Measurements from ENCODE around the gene ITPR3. TPM values are rescaled to one million over a fixed set of nuclear protein-coding genes. Genes with fewer than 3 reads are reported as not detected.
A peak's percentile ranks its signal among the peaks of the same experiment; 100 is the strongest.

The ITPR3 gene
- total and polyA plus RNA-seq, 4 donors = 36.7 to 89.5 (median 44.4) TPM

DNA sequence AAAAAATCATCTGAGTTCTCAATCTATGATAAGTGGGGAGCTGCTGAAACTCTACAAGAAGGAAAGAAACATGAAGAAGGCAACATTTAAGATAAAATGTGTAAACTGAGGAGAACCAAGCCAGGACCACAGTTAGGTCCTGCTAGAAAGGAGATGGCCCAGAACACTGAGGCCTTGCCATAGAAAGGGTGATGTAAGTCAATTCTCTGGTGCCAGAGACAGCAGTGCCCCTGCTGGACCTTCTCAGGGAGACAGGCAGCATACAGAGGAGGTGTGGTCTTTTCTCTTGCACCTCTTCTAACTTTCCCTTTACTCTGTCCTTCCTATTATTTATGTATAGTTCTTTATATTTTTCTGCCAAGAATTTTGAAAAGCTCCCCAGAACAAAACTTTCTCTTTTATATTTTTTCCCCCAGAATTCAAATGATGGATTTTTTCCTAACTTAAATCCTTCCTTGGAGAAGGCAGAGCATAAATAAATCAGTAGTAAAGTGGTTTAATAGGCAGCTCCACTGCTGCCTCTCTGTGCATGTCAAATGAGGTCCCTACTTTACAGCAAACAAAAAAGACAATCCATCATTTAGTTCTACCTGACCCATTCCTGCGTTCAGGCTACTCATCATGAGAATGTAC is 81.3 kb downstream of the ITPR3 start:
- H3K36me3 ChIP-seq (ENCODE audit: control insufficient read depth in 4 of 4, insufficient read depth in 4 of 4, low read length in 4 of 4) = peaks cover 0 to 16% (median 12%) of the 10 kb centered on the region in 4 donors
- H3K27ac ChIP-seq (ENCODE audit: low read depth in 1 of 2, low read length in 1 of 2) = no peak overlapping the region
- DNase-seq = peak; percentile 49 to 76 (median 72)
- TF ChIP-seq, protein P1, sequence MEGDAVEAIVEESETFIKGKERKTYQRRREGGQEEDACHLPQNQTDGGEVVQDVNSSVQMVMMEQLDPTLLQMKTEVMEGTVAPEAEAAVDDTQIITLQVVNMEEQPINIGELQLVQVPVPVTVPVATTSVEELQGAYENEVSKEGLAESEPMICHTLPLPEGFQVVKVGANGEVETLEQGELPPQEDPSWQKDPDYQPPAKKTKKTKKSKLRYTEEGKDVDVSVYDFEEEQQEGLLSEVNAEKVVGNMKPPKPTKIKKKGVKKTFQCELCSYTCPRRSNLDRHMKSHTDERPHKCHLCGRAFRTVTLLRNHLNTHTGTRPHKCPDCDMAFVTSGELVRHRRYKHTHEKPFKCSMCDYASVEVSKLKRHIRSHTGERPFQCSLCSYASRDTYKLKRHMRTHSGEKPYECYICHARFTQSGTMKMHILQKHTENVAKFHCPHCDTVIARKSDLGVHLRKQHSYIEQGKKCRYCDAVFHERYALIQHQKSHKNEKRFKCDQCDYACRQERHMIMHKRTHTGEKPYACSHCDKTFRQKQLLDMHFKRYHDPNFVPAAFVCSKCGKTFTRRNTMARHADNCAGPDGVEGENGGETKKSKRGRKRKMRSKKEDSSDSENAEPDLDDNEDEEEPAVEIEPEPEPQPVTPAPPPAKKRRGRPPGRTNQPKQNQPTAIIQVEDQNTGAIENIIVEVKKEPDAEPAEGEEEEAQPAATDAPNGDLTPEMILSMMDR (IDR thresholded peaks at IDR 0.05; ENCODE audit: control extremely low read depth, extremely low read depth) = no peak
- H3K9ac ChIP-seq (ENCODE audit: insufficient read depth in 1 of 2, low read length in 2 of 2) = no peak overlapping the region
- peaks cover 0 to 16% (median 3%) of the 10 kb centered on the region in 5 donors for H3K4me1 ChIP-seq (ENCODE audit: control insufficient read depth in 5 of 5, insufficient read depth in 5 of 5, low read length in 5 of 5)
- no peaks in the 10 kb centered on the region for H3K27me3 ChIP-seq (ENCODE audit: control insufficient read depth in 3 of 3, insufficient read depth in 3 of 3, low read length in 2 of 3)
- 83 to 94% methylated on average over 1 of the region's 1 CpG for WGBS, 2 donors
- peak; percentile 37 for ATAC-seq (ENCODE audit: insufficient read depth, low FRiP score)
- no peak overlapping the region for H3K4me3 ChIP-seq
- no peaks in the 10 kb centered on the region for H3K9me3 ChIP-seq (ENCODE audit: control insufficient read depth in 4 of 4, insufficient read depth in 3 of 4, low read length in 3 of 4)

GRCh38 chr6:33704215-33705066 is 83.3 kb downstream of the ITPR3 start:
- H3K4me3 ChIP-seq = no peak overlapping the region
- H3K27me3 ChIP-seq (ENCODE audit: control insufficient read depth in 3 of 3, insufficient read depth in 3 of 3, low read length in 2 of 3) = no peaks in the 10 kb centered on the region
- ATAC-seq (ENCODE audit: insufficient read depth, low FRiP score) = no peak
- peak overlapping the region in 1 of 2 donors; percentile 37 for H3K27ac ChIP-seq (ENCODE audit: low read depth in 1 of 2, low read length in 1 of 2)
- TF ChIP-seq, protein P1 (IDR thresholded peaks at IDR 0.05; ENCODE audit: control extremely low read depth, extremely low read depth) = no peak
- peaks cover 0 to 18% (median 8%) of the 10 kb centered on the region in 4 donors for H3K36me3 ChIP-seq (ENCODE audit: control insufficient read depth in 4 of 4, insufficient read depth in 4 of 4, low read length in 4 of 4)
- DNase-seq = no peak
- H3K9ac ChIP-seq (ENCODE audit: insufficient read depth in 1 of 2, low read length in 2 of 2) = peak overlapping the region in 1 of 2 donors; percentile 16
- 78 to 80% methylated on average over 11 of the region's 11 CpGs for WGBS, 2 donors
- H3K4me1 ChIP-seq (ENCODE audit: control insufficient read depth in 5 of 5, insufficient read depth in 5 of 5, low read length in 5 of 5) = peaks cover 0 to 18% (median 0%) of the 10 kb centered on the region in 5 donors
- H3K9me3 ChIP-seq (ENCODE audit: control insufficient read depth in 4 of 4, insufficient read depth in 3 of 4, low read length in 3 of 4) = no peaks in the 10 kb centered on the region

GRCh38 chr6:33705268-33705885 is 84.3 kb downstream of the ITPR3 start:
- H3K36me3 ChIP-seq (ENCODE audit: control insufficient read depth in 4 of 4, insufficient read depth in 4 of 4, low read length in 4 of 4) = peaks cover 0 to 17% (median 8%) of the 10 kb centered on the region in 4 donors
- peaks cover 1 to 27% (median 8%) of the 10 kb centered on the region in 5 donors for H3K4me1 ChIP-seq (ENCODE audit: control insufficient read depth in 5 of 5, insufficient read depth in 5 of 5, low read length in 5 of 5)
- H3K9ac ChIP-seq (ENCODE audit: insufficient read depth in 1 of 2, low read length in 2 of 2) = no peak overlapping the region
- DNase-seq (no peak), ATAC-seq (ENCODE audit: insufficient read depth, low FRiP score) (no peak)
- H3K4me3 ChIP-seq = no peak overlapping the region
- H3K27ac ChIP-seq (ENCODE audit: low read depth in 1 of 2, low read length in 1 of 2) = no peak overlapping the region
- TF ChIP-seq, protein P1 (IDR thresholded peaks at IDR 0.05; ENCODE audit: control extremely low read depth, extremely low read depth) = no peak
- H3K27me3 ChIP-seq (ENCODE audit: control insufficient read depth in 3 of 3, insufficient read depth in 3 of 3, low read length in 2 of 3) = no peaks in the 10 kb centered on the region
- 80 to 85% methylated on average over 9 of the region's 9 CpGs for WGBS, 2 donors
- H3K9me3 ChIP-seq (ENCODE audit: control insufficient read depth in 4 of 4, insufficient read depth in 3 of 4, low read length in 3 of 4) = no peaks in the 10 kb centered on the region
